Chondrocyte (in vitro differentiated cells): ENCODE results near the gene CHRNB2. TPM values are rescaled to one million over a fixed set of nuclear protein-coding genes. Genes with fewer than 3 reads are reported as not detected.

Experiments
- DNase-seq: peaks from one replicate; pipeline ENCODE4 v3.0.0; 2021; ENCODE audit warnings: mixed read lengths, low spot score
- H3K27ac Mint-ChIP-seq: one replicate; pipeline ENCODE4 v1.8.0; 2021; ENCODE audit warnings: mild to moderate bottlenecking, moderate library complexity, mixed read lengths; ENCODE audit not compliant: unreplicated experiment
- H3K27me3 Mint-ChIP-seq: 2 replicates; pipeline ENCODE4 v1.8.0; 2021; ENCODE audit warnings: low read depth, mixed read lengths
- H3K36me3 Mint-ChIP-seq: 2 replicates; pipeline ENCODE4 v1.8.0; 2021; ENCODE audit warnings: low read depth, mixed read lengths
- H3K4me1 Mint-ChIP-seq: 2 replicates; pipeline ENCODE4 v1.8.0; 2021; ENCODE audit warnings: low read depth, mild to moderate bottlenecking, mixed read lengths
- H3K4me3 Mint-ChIP-seq: one replicate; pipeline ENCODE4 v1.8.0; 2021; ENCODE audit warnings: mild to moderate bottlenecking, moderate library complexity, mixed read lengths; ENCODE audit not compliant: unreplicated experiment
- H3K9me3 Mint-ChIP-seq: 2 replicates; pipeline ENCODE4 v1.8.0; 2021; ENCODE audit warnings: low read depth, mixed read lengths
- total RNA-seq: library from RNA; stranded (reverse); gene quantifications from 3 replicates; pipeline ENCODE4 v1.2.1, GENCODE V29; 2021
- TF ChIP-seq, protein P1 (sequence below): fragments of 200-600 bp; sonication (generic); IDR thresholded peaks from 2 replicates; pipeline ENCODE4 v1.5.0; 2021; ENCODE audit warnings: antibody characterized with exemption, mild to moderate bottlenecking, moderate library complexity

Gene CHRNB2
- total RNA-seq, 1 donor from 2014 or later = not detected

DNA sequence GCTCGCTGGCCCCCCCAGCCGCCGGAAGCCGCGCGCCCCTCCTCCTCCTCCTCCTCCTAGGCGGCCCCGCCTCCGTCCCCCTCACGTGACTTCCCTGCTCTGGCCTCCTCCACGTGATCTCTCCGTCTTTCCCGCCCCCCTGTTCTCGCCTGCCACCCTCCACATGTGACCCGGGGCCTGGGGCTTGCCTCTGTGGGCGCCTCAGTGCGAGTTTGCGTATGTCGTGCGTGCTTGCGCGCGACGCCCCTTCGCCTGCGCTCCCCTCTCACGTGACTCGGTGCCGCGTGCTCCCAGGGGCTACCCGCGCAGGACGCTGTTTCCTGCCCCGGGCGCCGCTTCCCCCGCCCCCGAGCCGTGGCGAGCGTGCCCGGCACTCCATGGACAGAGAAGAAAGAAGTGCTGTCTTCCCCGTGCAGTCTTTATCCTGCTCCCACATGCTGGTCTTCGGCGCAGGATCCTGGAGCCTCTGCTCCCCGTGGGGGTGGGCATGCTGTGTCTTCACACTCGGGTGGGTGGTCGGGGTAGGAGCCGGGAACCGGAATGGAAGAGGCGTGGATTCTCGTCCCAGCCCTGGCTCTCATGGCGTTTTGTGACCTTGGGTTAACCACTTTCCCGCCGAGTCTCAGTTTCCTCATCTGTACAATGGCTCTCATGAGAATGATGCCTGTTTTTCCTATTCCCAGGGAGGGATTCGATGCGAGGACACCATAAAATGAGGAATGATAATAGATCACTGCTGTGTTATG is 8.7 kb upstream of the CHRNB2 start:
- H3K27me3 Mint-ChIP-seq = peaks cover 3% of the 10 kb centered on the region
- peaks cover 39% of the 10 kb centered on the region for H3K4me1 Mint-ChIP-seq
- peak overlapping the region; percentile 98 for H3K27ac Mint-ChIP-seq
- DNase-seq = peak; percentile 100
- TF ChIP-seq, protein P1, sequence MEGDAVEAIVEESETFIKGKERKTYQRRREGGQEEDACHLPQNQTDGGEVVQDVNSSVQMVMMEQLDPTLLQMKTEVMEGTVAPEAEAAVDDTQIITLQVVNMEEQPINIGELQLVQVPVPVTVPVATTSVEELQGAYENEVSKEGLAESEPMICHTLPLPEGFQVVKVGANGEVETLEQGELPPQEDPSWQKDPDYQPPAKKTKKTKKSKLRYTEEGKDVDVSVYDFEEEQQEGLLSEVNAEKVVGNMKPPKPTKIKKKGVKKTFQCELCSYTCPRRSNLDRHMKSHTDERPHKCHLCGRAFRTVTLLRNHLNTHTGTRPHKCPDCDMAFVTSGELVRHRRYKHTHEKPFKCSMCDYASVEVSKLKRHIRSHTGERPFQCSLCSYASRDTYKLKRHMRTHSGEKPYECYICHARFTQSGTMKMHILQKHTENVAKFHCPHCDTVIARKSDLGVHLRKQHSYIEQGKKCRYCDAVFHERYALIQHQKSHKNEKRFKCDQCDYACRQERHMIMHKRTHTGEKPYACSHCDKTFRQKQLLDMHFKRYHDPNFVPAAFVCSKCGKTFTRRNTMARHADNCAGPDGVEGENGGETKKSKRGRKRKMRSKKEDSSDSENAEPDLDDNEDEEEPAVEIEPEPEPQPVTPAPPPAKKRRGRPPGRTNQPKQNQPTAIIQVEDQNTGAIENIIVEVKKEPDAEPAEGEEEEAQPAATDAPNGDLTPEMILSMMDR = no peak
- no peaks in the 10 kb centered on the region for H3K9me3 Mint-ChIP-seq
- peak overlapping the region; percentile 90 for H3K4me3 Mint-ChIP-seq
- H3K36me3 Mint-ChIP-seq = peaks cover 11% of the 10 kb centered on the region

DNA sequence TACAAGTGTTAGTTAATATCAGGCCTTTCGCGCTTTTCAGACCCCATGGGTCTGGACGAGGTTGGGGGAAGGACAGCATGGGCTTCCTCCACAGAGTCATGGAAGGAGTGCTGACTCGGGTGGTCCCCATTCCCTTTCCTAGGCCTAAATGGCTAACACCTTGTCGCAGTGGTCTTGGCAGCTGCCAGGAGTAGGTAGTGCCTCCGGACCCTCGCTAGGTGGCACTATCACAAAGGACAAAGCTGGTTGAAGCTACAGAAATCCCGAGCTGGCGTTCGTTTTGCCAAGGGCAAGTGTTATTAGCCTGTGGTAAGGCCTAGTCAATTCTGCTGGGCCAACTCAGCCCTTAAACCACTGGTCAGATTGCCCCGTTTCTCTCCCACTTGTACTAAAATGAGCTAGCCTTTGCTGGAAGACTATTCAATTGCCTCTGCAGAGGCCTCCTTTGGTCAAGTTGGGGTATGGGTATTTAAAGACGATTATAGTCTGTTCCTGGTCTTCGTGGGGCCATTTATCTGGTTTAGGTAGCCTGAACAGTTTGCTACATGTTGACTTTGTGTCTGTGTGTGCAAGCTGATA is 8.0 kb upstream of the CHRNB2 start:
- Mint-ChIP-seq H3K4me1 (peaks cover 39% of the 10 kb centered on the region), H3K9me3 (no peaks in the 10 kb centered on the region), H3K27ac (peak overlapping the region; percentile 98), H3K36me3 (peaks cover 8% of the 10 kb centered on the region), H3K4me3 (peak overlapping the region; percentile 90), H3K27me3 (peaks cover 5% of the 10 kb centered on the region)
- TF ChIP-seq, protein P1 = peak; percentile 97
- DNase-seq = no peak

DNA sequence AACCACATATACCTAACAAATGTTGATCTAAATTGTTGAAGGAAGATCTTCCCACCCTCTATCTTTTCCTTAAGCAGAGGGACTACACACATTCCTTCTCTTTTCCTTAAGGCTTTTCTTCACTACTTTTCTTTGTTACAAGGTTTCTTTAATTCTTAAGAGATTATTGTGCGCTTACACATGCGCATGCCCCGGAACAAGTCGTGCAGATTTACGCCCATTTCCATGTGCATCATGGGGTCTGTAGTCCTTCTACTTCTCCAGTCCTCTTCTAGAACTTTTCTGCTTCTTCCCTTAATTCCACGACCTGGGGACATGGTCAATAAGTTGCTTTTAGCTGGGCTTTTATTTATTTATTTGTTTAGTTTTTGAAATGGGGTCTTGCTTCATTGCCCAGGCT is 1.7 kb upstream of the CHRNB2 start:
- no peak for DNase-seq
- no peaks in the 10 kb centered on the region for H3K9me3 Mint-ChIP-seq
- H3K4me1 Mint-ChIP-seq = peaks cover 7% of the 10 kb centered on the region
- no peaks in the 10 kb centered on the region for H3K36me3 Mint-ChIP-seq
- H3K27me3 Mint-ChIP-seq = peaks cover 37% of the 10 kb centered on the region
- TF ChIP-seq, protein P1 = no peak
- H3K4me3 Mint-ChIP-seq = no peak overlapping the region
- H3K27ac Mint-ChIP-seq = no peak overlapping the region

DNA sequence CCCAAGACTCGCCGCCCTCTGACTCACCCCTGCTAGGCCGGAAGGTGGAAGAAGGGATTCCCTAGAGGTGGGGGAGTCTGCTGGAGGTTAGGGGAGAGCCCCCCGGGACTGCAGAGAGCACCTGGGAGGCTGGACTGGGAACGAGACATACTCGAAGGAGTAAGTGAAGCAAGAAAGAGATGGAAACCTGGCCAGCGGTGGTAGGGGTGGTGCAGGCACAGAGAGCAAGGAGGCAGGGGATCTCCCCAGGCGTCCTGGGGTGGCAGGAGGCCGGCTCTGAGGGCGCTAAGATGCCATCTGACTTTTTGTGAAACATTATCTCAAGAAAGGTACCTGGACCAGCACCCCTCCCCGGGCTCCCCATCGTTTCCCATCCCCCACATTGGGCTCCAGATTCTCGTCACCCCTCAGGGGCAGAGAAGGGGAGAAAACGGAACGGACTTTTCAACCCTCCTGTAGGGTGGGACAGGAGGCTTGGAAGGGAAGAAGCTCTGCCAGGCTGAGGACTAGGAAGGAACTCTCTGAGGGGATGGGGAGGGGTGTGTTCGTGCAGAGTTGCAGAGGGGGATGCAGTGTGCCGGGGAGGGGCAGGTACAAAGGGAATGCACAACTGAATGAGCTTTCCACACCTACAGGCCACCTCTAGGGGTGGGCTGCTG is 708 bp downstream of the CHRNB2 start:
- Mint-ChIP-seq H3K36me3 (no peaks in the 10 kb centered on the region), H3K27ac (no peak overlapping the region), H3K27me3 (peaks cover 41% of the 10 kb centered on the region), H3K9me3 (no peaks in the 10 kb centered on the region), H3K4me1 (peaks cover 7% of the 10 kb centered on the region), H3K4me3 (peak overlapping the region; percentile 57)
- DNase-seq = no peak
- TF ChIP-seq, protein P1 = no peak

DNA sequence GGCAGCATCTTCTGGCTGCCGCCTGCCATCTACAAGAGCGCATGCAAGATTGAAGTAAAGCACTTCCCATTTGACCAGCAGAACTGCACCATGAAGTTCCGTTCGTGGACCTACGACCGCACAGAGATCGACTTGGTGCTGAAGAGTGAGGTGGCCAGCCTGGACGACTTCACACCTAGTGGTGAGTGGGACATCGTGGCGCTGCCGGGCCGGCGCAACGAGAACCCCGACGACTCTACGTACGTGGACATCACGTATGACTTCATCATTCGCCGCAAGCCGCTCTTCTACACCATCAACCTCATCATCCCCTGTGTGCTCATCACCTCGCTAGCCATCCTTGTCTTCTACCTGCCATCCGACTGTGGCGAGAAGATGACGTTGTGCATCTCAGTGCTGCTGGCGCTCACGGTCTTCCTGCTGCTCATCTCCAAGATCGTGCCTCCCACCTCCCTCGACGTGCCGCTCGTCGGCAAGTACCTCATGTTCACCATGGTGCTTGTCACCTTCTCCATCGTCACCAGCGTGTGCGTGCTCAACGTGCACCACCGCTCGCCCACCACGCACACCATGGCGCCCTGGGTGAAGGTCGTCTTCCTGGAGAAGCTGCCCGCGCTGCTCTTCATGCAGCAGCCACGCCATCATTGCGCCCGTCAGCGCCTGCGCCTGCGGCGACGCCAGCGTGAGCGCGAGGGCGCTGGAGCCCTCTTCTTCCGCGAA is 3.8 kb downstream of the CHRNB2 start:
- TF ChIP-seq, protein P1 = no peak
- H3K36me3 Mint-ChIP-seq = no peaks in the 10 kb centered on the region

More for the DNA sequence above, 3.8 kb downstream of the CHRNB2 start:
- Mint-ChIP-seq H3K4me1 (peaks cover 7% of the 10 kb centered on the region), H3K9me3 (no peaks in the 10 kb centered on the region), H3K27me3 (peaks cover 23% of the 10 kb centered on the region), H3K27ac (no peak overlapping the region), H3K4me3 (no peak overlapping the region)
- no peak for DNase-seq
